DOHH2 (cell line): Measurements from ENCODE around the gene RPS6KA2.

Experiments used
- CTCF ChIP-seq: fragments of 200-600 bp; sonication (generic); IDR thresholded peaks from one replicate; pipeline ENCODE4 v1.5.1; 2014; ENCODE audit warnings: antibody characterized with exemption, mild to moderate bottlenecking, low read depth, low read length; ENCODE audit not compliant: poor library complexity, severe bottlenecking
- EZH2phosphoT487 ChIP-seq: fragments of 200-600 bp; sonication (generic); IDR thresholded peaks from 2 replicates; pipeline ENCODE4 v1.6.1; 2017; ENCODE audit warnings: borderline replicate concordance, mild to moderate bottlenecking, antibody characterized with exemption, low read length, moderate library complexity, mixed read lengths

GRCh38 chr6:166503167-166503744 is 123.8 kb downstream of the RPS6KA2 start:
- TF ChIP-seq EZH2phosphoT487 (no peak), CTCF (no peak)
